GM13977 (cell line): Measurements from ENCODE around the gene AMIGO2.

ENCODE experiments used
- DNase-seq: peaks from one replicate; pipeline ENCODE4 v3.0.0; 2012; ENCODE audit warnings: low spot score
- CTCF ChIP-seq: IDR thresholded peaks from 2 replicates; pipeline ENCODE4 v1.5.1; 2012; ENCODE audit warnings: mild to moderate bottlenecking, control low read depth; ENCODE audit not compliant: insufficient read depth; ENCODE audit errors: extremely low read depth, missing control alignments
- in situ Hi-C: fragments of 300-500 bp; cut with MboI; formaldehyde crosslinking; loops from one replicate; pipeline ENCODE4 v1.12.0; 2022; ENCODE audit warnings: low sequenced_read_pairs, low pct_unique_long_range_greater_than_20kb, mixed read lengths, inconsistent platforms; ENCODE audit not compliant: unreplicated experiment

The AMIGO2 gene

GRCh38 chr12:47107926-47108325, 28.2 kb upstream of the AMIGO2 start:
- in situ Hi-C loops = no loop called here
- no peak for TF ChIP-seq CTCF
- DNase-seq = no peak

GRCh38 chr12:47107446-47107845, 27.7 kb upstream of the AMIGO2 start:
- in situ Hi-C loops = no loop called here
- no peak for TF ChIP-seq CTCF
- DNase-seq = no peak

DNA sequence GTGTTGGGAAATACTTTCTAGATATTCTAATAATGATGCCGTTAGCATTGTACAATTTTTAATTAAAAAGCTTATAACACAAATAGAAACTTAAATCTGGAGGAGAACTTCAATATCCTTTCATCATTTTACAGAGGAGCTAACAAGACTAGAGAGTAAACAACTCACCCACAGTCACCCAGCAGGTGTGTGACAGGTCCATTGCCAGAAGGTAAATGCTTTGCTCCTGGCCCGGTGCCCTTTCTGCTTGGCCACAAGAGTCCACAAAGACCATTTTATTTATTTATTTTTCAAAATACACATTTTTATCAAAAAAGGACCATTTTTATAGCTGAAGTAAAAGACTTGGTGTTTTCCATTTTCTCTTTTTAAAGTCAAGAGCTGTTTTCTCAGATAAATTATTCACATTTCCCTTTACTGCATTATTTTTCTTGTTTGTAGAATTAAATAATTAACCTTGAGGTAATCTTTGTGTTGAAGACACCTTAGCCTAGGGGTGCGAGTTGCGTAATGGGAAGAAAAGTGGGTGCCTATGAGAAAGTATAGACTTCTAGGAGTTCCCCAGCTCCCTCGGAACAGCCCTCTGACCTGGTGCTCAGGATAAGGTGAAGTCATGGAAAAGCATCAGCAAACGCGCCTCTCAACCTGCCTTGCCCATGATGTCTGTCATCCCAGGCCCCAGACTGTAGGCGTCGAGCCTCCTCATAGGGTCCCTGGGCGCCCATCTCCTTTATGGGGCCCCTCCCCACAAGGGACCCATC, 26.3 kb upstream of the AMIGO2 start:
- DNase-seq = no peak
- TF ChIP-seq CTCF = no peak
- in situ Hi-C loops = no loop called here

DNA sequence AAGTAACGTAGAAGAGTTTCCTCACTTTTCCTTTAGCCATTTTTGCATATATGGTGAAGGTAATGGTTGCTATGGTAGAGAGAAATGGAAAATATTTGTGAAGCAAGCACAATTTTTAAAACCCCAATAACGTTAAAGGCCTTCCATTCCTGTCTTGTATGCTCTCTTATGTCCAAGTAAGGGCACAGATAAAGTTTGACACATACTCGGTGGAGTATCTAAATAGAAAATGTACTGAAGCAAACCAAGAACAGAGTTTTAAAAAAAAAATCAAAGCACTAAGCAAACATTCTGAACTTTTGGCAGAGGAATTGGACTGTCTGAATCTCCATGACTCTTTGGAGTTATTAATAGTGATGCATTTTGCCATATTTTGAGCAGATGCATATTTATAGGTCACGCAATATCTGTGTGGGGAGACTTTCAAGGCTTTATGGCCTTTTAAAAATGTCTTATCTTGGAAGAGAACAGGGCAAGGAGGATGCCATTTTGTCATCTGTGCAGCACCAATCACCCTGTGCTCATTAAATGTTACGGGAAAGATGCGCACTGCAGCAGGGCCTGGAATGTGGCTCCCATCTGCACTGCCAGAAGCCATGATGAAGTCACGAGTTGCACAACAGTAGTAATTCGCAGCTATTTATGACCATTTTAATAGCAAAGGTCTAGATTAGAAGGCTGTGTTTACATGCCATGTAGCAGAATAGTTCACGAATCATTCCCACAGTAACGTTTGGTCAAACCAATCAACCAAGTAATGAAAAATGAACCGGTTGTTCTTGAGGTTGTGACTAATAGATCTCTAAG, 23.3 kb upstream of the AMIGO2 start:
- no peak for DNase-seq
- TF ChIP-seq CTCF = no peak
- in situ Hi-C loops = no loop called here

DNA sequence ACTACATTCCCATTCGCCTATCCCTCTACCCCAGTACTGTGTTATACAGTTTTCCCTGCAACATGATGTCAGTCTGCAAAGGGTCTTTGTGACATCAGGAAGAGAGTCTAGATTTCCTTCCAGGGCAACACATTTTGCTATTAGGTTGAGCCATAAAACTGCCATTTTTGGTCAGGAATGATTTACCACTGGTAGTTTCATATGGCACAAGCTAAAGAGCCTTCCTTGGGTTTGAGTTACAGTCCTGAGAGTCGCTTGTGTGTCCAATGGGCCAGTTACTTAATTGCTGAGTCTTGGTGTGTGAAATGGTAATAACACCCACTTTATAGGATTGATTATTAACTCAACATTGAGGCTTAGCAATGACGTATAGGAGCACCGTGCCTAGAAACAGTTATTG, 22.6 kb upstream of the AMIGO2 start:
- in situ Hi-C loops = no loop called here
- no peak for DNase-seq
- no peak for TF ChIP-seq CTCF

DNA sequence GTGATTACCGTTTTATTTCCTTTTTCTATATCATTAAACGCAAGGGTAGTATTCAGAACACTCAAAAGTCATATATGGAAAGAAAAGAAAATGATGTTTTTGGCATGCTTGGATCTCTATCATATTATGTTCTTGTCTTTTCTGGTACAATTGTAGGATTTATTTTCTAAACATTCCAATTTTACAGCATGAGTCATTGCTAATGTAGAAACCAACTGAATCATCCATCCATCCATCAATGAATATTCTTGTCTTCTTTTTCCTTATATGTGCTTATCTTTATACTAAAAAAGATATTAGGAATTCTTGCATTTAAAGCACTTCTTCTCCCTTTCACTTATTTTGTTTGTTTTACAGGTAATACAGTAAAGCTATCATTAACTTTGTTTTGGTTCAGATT, 20.4 kb upstream of the AMIGO2 start:
- in situ Hi-C loops = no loop called here
- TF ChIP-seq CTCF = no peak
- no peak for DNase-seq
